ENCODE results near the gene CCDC112. TPM values are rescaled to one million over a fixed set of nuclear protein-coding genes. Genes with fewer than 3 reads are reported as not detected.

Gene CCDC112
- 0.65 and 3.1 TPM in 2 replicates for total RNA-seq (2011; cell fraction: chromatin; rRNA removed; ENCODE audit: low replicate concordance)
- total RNA-seq (2011; cell fraction: nucleolus; rRNA removed): 0.50 and 0.66 TPM in 2 replicates
- 1.3 and 2.4 TPM in 2 replicates for total RNA-seq (2011; cell fraction: nucleoplasm; rRNA removed)
- total RNA-seq (2014; rRNA removed): 7.4 and 8.5 TPM in 2 replicates
- 13.7 and 16.4 TPM in 2 replicates for total RNA-seq (2014; rRNA removed; fragmentation: Illumina TruSeq; extraction: Trizol)
- total RNA-seq (2015; rRNA removed; fragmentation: Illumina TruSeq; extraction: Trizol): 14.0 and 15.2 TPM in 2 replicates
- total RNA-seq (2021): 5.6 and 6.2 TPM in 2 replicates
- polyA plus RNA-seq (2011; rRNA removed): 2.7 and 3.4 TPM in 2 replicates
- polyA plus RNA-seq (2011; cell fraction: cytosol; rRNA removed): 1.2 TPM in 2 replicates
- 0.87 and 1.1 TPM in 2 replicates for polyA plus RNA-seq (2011; cell fraction: nucleus; rRNA removed)
- polyA plus RNA-seq (2012): 5.6 and 6.2 TPM in 2 replicates
- 14.4 and 15.3 TPM in 2 replicates for polyA plus RNA-seq (2014; fragmentation: Illumina TruSeq; extraction: Trizol)
- polyA plus RNA-seq (2014; fragmentation: Nextera tagmentation; extraction: Ambion mirVana): 1 to 10 TPM; 3.3 to 3.5 TPM
- polyA plus RNA-seq (2014; rRNA removed): 7.9 and 9.9 TPM in 2 replicates
- 2.1 and 2.8 TPM in 2 replicates for polyA minus RNA-seq (2011; rRNA and poly(A)+ RNA removed)
- 1.5 TPM in 2 replicates for polyA minus RNA-seq (2011; cell fraction: cytosol; rRNA and poly(A)+ RNA removed)
- polyA minus RNA-seq (2011; cell fraction: nucleus; rRNA and poly(A)+ RNA removed): 1.5 and 2.8 TPM in 2 replicates
- Bru-seq, nascent RNA: percentile 73 among the genes with signal in this experiment
- BruChase-seq, experiment 1, labeled RNA remaining after a 2-hour chase: percentile 70 among the genes with signal in this experiment
- percentile 68 among the genes with signal in this experiment for BruChase-seq, experiment 2, labeled RNA remaining after a 6-hour chase
- long read RNA-seq, experiment 1, partial matches to known transcripts: 7 of 15 reads
- long read RNA-seq, experiment 1, other reads (novel, unspliced or antisense): 3 of 15 reads
- long read RNA-seq, experiment 2, partial matches to known transcripts: 0 of 3 reads
- long read RNA-seq, experiment 2, other reads (novel, unspliced or antisense): 3 of 3 reads
- long read RNA-seq, experiment 3, partial matches to known transcripts: 1 of 2 reads
- long read RNA-seq, experiment 3, other reads (novel, unspliced or antisense): 1 of 2 reads

DNA sequence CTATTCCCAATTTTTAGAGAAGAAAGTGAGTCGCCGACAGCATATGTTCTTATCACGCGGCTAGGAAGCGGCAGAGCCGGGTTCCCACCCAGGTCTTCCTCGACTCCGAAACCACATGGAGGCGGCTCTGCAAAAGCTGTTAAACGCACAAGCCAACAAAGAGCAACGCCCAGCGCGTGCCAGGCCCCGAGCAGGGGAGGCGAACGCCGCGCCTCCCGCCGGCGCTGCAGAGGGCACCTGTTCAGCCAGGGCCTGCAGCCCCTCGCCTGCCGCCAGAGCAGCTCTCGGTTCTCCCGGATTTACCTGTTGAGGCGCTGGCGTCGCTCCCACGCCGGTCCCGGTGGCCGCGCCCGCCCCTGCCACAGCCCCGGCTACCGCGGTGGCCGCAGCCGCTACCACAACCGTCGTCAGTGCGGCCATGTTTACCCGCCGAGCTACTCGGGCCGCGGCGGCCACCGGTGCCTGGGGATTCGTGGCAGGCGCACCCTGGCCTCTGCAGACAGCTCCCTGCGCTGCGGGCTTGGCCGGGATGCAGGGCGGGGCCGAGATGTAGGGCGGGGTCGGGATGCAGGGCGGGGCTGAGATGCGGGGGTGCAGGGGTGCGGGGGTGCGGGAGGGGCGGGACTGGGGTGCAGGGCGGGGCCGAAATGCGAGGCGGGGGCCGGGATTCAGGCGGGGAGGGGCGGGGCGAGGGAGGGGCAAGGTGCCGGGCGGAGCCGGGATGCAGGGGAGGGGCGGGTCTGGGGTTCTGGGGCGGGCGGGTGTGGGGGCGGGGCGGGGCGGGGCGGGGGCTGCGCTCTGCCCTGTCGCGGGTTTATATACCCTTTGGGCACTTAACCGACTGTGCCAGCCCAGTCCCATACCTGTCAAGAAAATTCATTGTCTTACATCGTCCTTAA, at the start of gene CCDC112:
CCDC112 (minus strand) TSS at position 531 of the 899 bp plus-strand sequence; CDS start at position 420, 111 bp downstream.
- Histone ChIP-seq H4K20me1 (replicated peaks; ENCODE audit: control insufficient read depth, insufficient read depth, low read length) (no peaks in the 10 kb centered on the region), H3K27ac (ENCODE audit: extremely low read depth, low read depth, low read length) (peak within 1 kb of the TSS; percentile 69; the same call in 2 of the 3 replicates), H3K9me1 (ENCODE audit: control insufficient read depth, insufficient read depth, low read length) (no peaks in the 10 kb centered on the region), H3K79me2 (ENCODE audit: control insufficient read depth, insufficient read depth, low read length) (peaks cover 15% of the 10 kb centered on the region; the same call in 1 of the 3 replicates), H3K4me1 (replicated peaks in 1 of 2; ENCODE audit: control insufficient read depth in 2 of 2, insufficient read depth in 2 of 2, low read length in 2 of 2) (peaks cover 5 to 6% of the 10 kb centered on the region in 2 experiments; a peak in 4 of 5 replicates), H3K4me3 (peak within 1 kb of the TSS; percentile 65), H3K36me3 (ENCODE audit: control insufficient read depth, insufficient read depth, low read length) (no peaks in the 10 kb centered on the region), H3K9ac (ENCODE audit: insufficient read depth in 1 of 2, low read depth in 2 of 2, low read length in 2 of 2) (peak within 1 kb of the TSS; percentile 59 to 96), H2AFZ (ENCODE audit: low read depth, low read length) (peak within 1 kb of the TSS; percentile 94), H3K9me3 (replicated peaks; ENCODE audit: control insufficient read depth, insufficient read depth, low read depth, low read length) (peaks cover 11% of the 10 kb centered on the region), H3K4me2 (ENCODE audit: insufficient read depth, low read length) (peak within 1 kb of the TSS; percentile 89), H3K27me3 (ENCODE audit: control insufficient read depth in 2 of 2, insufficient read depth in 2 of 2, low read length in 2 of 2) (no peaks in the 10 kb centered on the region)
- FAIRE-seq (no peak), DNase-seq (ENCODE audit: extremely low read depth in 1 of 4, low spot score in 3 of 4) (peak; percentile 83 to 97 (median 96)), ATAC-seq (peak; percentile 97)
- intact Hi-C loops (cut with micrococcal nuclease) (loop anchor here (1.0 kb wide), 1 partner anchor 34 kb away; the partner anchor contains the start of gene PGGT1B), in situ Hi-C loops (cut with MboI) (no loop called here)
- POLR2A ChIA-PET: interaction anchor here (0.6 to 1.7 kb wide), 6 partner anchors 9 to 127 kb away, joined by 3 to 9 read pairs (median 4); partner anchors contain the start of gene TRIM36
- 2% methylated on average over 41 of the region's 86 CpGs for whole genome bisulfite sequencing (ENCODE audit: insufficient coverage, low coverage, missing lambda C conversion rate)
- no TSS peak for BruUV-seq (replicated peaks)
- CTCF ChIA-PET (ENCODE audit: low intra/inter-chr PET ratio): no interaction called here
- TF ChIP-seq CTCFL (IDR thresholded peaks at IDR 0.05; ENCODE audit: borderline replicate concordance, insufficient read depth, low read depth, low read length, poor library complexity, severe bottlenecking) (no peak), LARP7 (IDR thresholded peaks at IDR 0.05) (no peak), TAF7 (tag; IDR thresholded peaks at IDR 0.05) (no peak), CBX8 (IDR thresholded peaks at IDR 0.05; ENCODE audit: borderline replicate concordance, extremely low read depth, low read depth, low read length, poor library complexity, severe bottlenecking) (no peak), NCOA4 (IDR thresholded peaks at IDR 0.05; ENCODE audit: partially characterized antibody) (no peak), MAFF (IDR thresholded peaks at IDR 0.05; ENCODE audit: low read length) (no peak), ESRRB (CRISPR knock-in tag; IDR thresholded peaks at IDR 0.05; ENCODE audit: borderline replicate concordance) (no peak)
- TF ChIP-seq, protein P1, sequence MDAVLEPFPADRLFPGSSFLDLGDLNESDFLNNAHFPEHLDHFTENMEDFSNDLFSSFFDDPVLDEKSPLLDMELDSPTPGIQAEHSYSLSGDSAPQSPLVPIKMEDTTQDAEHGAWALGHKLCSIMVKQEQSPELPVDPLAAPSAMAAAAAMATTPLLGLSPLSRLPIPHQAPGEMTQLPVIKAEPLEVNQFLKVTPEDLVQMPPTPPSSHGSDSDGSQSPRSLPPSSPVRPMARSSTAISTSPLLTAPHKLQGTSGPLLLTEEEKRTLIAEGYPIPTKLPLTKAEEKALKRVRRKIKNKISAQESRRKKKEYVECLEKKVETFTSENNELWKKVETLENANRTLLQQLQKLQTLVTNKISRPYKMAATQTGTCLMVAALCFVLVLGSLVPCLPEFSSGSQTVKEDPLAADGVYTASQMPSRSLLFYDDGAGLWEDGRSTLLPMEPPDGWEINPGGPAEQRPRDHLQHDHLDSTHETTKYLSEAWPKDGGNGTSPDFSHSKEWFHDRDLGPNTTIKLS (IDR thresholded peaks at IDR 0.05; ENCODE audit: borderline replicate concordance, low read depth): peak; percentile 69; the same call in 1 of the 2 replicates
- TF ChIP-seq, protein P2, sequence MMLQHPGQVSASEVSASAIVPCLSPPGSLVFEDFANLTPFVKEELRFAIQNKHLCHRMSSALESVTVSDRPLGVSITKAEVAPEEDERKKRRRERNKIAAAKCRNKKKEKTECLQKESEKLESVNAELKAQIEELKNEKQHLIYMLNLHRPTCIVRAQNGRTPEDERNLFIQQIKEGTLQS (IDR thresholded peaks at IDR 0.05): no peak
- TF ChIP-seq, protein P2 (CRISPR knock-in tag; conservative IDR thresholded peaks at IDR 0.05): no peak

Measured in K562 (cell line).